ENCODE data around the gene FBXW8.

FBXW8 gene

GRCh38 chr12:117033382-117034221 is 122.9 kb downstream of the FBXW8 start:
- TF ChIP-seq CTCF (IDR thresholded peaks at IDR 0.05; ENCODE audit: control insufficient read depth, insufficient read depth, low read depth, low read length, missing control alignments): no peak
- no peak overlapping the region for H3K4me3 ChIP-seq (ENCODE audit: control insufficient read depth, low read depth, low read length)
- no peak for DNase-seq (ENCODE audit: low read depth)

GRCh38 chr12:117034249-117034648 is 123.5 kb downstream of the FBXW8 start:
- no peak overlapping the region for H3K4me3 ChIP-seq (ENCODE audit: control insufficient read depth, low read depth, low read length)
- TF ChIP-seq CTCF (IDR thresholded peaks at IDR 0.05; ENCODE audit: control insufficient read depth, insufficient read depth, low read depth, low read length, missing control alignments): no peak
- DNase-seq (ENCODE audit: low read depth): no peak

GRCh38 chr12:117034701-117035151 is 124.0 kb downstream of the FBXW8 start:
- TF ChIP-seq CTCF (IDR thresholded peaks at IDR 0.05; ENCODE audit: control insufficient read depth, insufficient read depth, low read depth, low read length, missing control alignments): no peak
- DNase-seq (ENCODE audit: low read depth): no peak
- H3K4me3 ChIP-seq (ENCODE audit: control insufficient read depth, low read depth, low read length): no peak overlapping the region

- H3K4me3 ChIP-seq (ENCODE audit: control insufficient read depth, low read depth, low read length): no peak overlapping the region
- no peak for TF ChIP-seq CTCF (IDR thresholded peaks at IDR 0.05; ENCODE audit: control insufficient read depth, insufficient read depth, low read depth, low read length, missing control alignments)
- no peak for DNase-seq (ENCODE audit: low read depth)
These were observed 124.5 kb downstream of the FBXW8 start for GRCh38 chr12:117035287-117035686.

- H3K4me3 ChIP-seq (ENCODE audit: control insufficient read depth, low read depth, low read length): no peak overlapping the region
- DNase-seq (ENCODE audit: low read depth): no peak
- no peak for TF ChIP-seq CTCF (IDR thresholded peaks at IDR 0.05; ENCODE audit: control insufficient read depth, insufficient read depth, low read depth, low read length, missing control alignments)
These were observed 125.3 kb downstream of the FBXW8 start for GRCh38 chr12:117036046-117036445.

- TF ChIP-seq CTCF (IDR thresholded peaks at IDR 0.05; ENCODE audit: control insufficient read depth, insufficient read depth, low read depth, low read length, missing control alignments): no peak
- no peak for DNase-seq (ENCODE audit: low read depth)
- no peak overlapping the region for H3K4me3 ChIP-seq (ENCODE audit: control insufficient read depth, low read depth, low read length)
These were observed 125.8 kb downstream of the FBXW8 start for GRCh38 chr12:117036547-117036946.
